HepG2 (cell line): ENCODE measurements around the gene FUCA2. TPM values are rescaled to one million over a fixed set of nuclear protein-coding genes. Genes with fewer than 3 reads are reported as not detected.

ENCODE experiments used
- NRL ChIP-seq: sonication (generic); formaldehyde crosslinking; IDR thresholded peaks from 2 replicates; pipeline ENCODE4 v1.5.0; 2020; ENCODE audit warnings: missing genetic modification reagents, mild to moderate bottlenecking, moderate library complexity, borderline replicate concordance
- ZHX2 ChIP-seq, 2 experiments: sonication (generic) in 1 of 2; formaldehyde crosslinking in 1 of 2; IDR thresholded peaks; 2 replicates each; pipeline versions ENCODE4 v1.6.1 to v1.9.0; 2014 to 2022; ENCODE audit warnings: antibody characterized with exemption in 1 of 2, borderline replicate concordance in 1 of 2, inconsistent platforms in 1 of 2, low read depth in 1 of 2, missing genetic modification reagents in 1 of 2
- ZNF256 ChIP-seq: sonication (generic); formaldehyde crosslinking; conservative IDR thresholded peaks from 2 replicates; pipeline ENCODE4 v1.4.0; 2020; ENCODE audit warnings: missing genetic modification reagents
- ZNF766 ChIP-seq: sonication (generic); formaldehyde crosslinking; IDR thresholded peaks from 2 replicates; pipeline ENCODE4 v1.5.0; 2020; ENCODE audit warnings: missing genetic modification reagents, borderline replicate concordance
- polyA plus RNA-seq, 8 experiments: library from polyadenylated mRNA; depleted of rRNA in 3 of 8; stranded (reverse) in 7 of 8; unstranded in 1 of 8; fragments of >200 nt; fragmentation: Illumina TruSeq in 4 of 8; extraction: Trizol in 4 of 8; gene quantifications; 2 replicates each; pipeline versions ENCODE4 v1.2.1 to v1.2.3, GENCODE V29; 2011 to 2016; ENCODE audit warnings: low read depth in 4 of 8, missing spikeins in 1 of 8, mixed read lengths in 1 of 8; ENCODE audit not compliant: insufficient read depth in 1 of 8
- total RNA-seq, 5 experiments: library from RNA; depleted of rRNA; stranded (reverse); fragments of >200 nt; fragmentation: Illumina TruSeq; extraction: Trizol; gene quantifications; 2 replicates each; pipeline ENCODE4 v1.2.3, GENCODE V29; 2016; ENCODE audit warnings: low read depth in 1 of 5
- TF ChIP-seq, protein P1 (sequence below): sonication (generic); formaldehyde crosslinking; IDR thresholded peaks from 2 replicates; pipeline ENCODE4 v1.9.0; 2021; ENCODE audit warnings: missing genetic modification reagents, mild to moderate bottlenecking, borderline replicate concordance

The FUCA2 gene
- total and polyA plus RNA-seq, 2 of the 13 experiments (the other 11 are each of a cell fraction or from before 2014, with no cell fraction given): 87.4 to 144 TPM

DNA sequence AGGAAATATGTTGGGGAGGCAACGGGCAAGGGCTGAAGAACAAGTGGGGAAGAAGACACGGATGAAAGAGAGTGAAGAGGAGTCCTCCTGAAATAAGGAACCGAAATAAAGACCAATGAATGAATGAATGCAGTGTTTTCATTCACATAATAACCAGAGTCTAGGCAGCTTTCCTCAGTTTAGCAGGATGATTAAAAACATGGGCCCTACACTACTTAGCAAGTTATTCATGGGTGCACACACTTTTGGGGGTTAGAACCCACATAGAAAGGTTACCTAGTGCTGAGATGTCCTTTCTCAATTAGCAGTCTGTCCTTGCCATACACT lies 5.9 kb upstream of the FUCA2 start (continued):
- TF ChIP-seq ZHX2 (IDR thresholded peaks at IDR 0.05; ENCODE audit: low read depth) (no peak), ZHX2 (CRISPR knock-in tag; IDR thresholded peaks at IDR 0.05; ENCODE audit: borderline replicate concordance) (no peak), NRL (CRISPR knock-in tag) (no peak), ZNF766 (CRISPR knock-in tag) (no peak), ZNF256 (no peak)
- TF ChIP-seq, protein P1, sequence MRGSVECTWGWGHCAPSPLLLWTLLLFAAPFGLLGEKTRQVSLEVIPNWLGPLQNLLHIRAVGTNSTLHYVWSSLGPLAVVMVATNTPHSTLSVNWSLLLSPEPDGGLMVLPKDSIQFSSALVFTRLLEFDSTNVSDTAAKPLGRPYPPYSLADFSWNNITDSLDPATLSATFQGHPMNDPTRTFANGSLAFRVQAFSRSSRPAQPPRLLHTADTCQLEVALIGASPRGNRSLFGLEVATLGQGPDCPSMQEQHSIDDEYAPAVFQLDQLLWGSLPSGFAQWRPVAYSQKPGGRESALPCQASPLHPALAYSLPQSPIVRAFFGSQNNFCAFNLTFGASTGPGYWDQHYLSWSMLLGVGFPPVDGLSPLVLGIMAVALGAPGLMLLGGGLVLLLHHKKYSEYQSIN: no peak
- TF ChIP-seq, all 625 proteins: peak for 0
